GM12878 (cell line): Measurements from ENCODE around the gene MAFG. TPM values are rescaled to one million over a fixed set of nuclear protein-coding genes. Genes with fewer than 3 reads are reported as not detected.

Experiments
- ATAC-seq: fragments of 200-7000 bp; cut with Tn5 transposase; 3 replicates; pipeline ENCODE4 v1.9.1; 2020; ENCODE audit warnings: mild to moderate bottlenecking, moderate library complexity
- BruUV-seq: library from RNA; stranded (reverse); fragments of 400-500 nt; replicated peaks from 2 replicates; lab custom pipeline; 2021; lab: Mats Ljungman, UMichigan
- CTCF ChIA-PET: fragments of 300-600 bp; sonication (Branson Sonifier 250); formaldehyde crosslinking; extraction: SDS; loops from one replicate; lab custom pipeline; 2021; ENCODE audit warnings: inconsistent platforms; lab: Yijun Ruan, JAX
- POLR2A ChIA-PET: fragments of 350-600 bp; formaldehyde crosslinking; extraction: SDS; loops from one replicate; lab custom pipeline; 2021; ENCODE audit warnings: inconsistent platforms; lab: Charles Lee
- RAD21 ChIA-PET: fragments of 300-600 bp; sonication (Branson Sonifier 250); formaldehyde crosslinking; loops from one replicate; lab custom pipeline; 2023; ENCODE audit warnings: antibody characterized with exemption; ENCODE audit not compliant: unreplicated experiment; lab: Charles Lee
- SMC1A ChIA-PET: fragments of 300-600 bp; sonication (Branson Sonifier 250); formaldehyde crosslinking; loops from one replicate; lab custom pipeline; 2023; ENCODE audit not compliant: unreplicated experiment, uncharacterized antibody; lab: Charles Lee
- DNase-seq: peaks from one replicate; pipeline ENCODE4 v3.0.0-alpha.2; 2011; ENCODE audit warnings: low read depth, low spot score
- FAIRE-seq: peaks from 3 replicates; lab custom pipeline; 2011; peaks lifted over from hg19 to GRCh38; lab: Jason Lieb, UNC
- H2AFZ ChIP-seq: 2 replicates; pipeline ENCODE4 v1.6.0; 2011; ENCODE audit warnings: low read depth, low read length, control low read depth; ENCODE audit not compliant: control insufficient read depth
- H3K27ac ChIP-seq: 2 replicates; pipeline ENCODE4 v1.5.1; 2011; ENCODE audit warnings: control low read depth; ENCODE audit not compliant: control insufficient read depth, insufficient read depth
- H3K27me3 ChIP-seq, 2 experiments: replicated peaks in 1 of 2; 2 replicates each; pipeline versions ENCODE4 v1.6.0 to v1.6.1; 2011; ENCODE audit warnings: low read length in 1 of 2; ENCODE audit not compliant: control insufficient read depth in 2 of 2, insufficient read depth in 2 of 2
- H3K36me3 ChIP-seq, 2 experiments: 2 replicates each; pipeline ENCODE4 v1.5.1; 2011; ENCODE audit warnings: low read length in 1 of 2; ENCODE audit not compliant: control insufficient read depth in 2 of 2, insufficient read depth in 2 of 2
- H3K4me1 ChIP-seq: 2 replicates; pipeline ENCODE4 v1.6.1; 2011; ENCODE audit warnings: mild to moderate bottlenecking, low read length, moderate library complexity, mixed read lengths; ENCODE audit not compliant: control insufficient read depth, insufficient read depth
- H3K4me2 ChIP-seq: 2 replicates; pipeline ENCODE4 v1.6.0; 2011; ENCODE audit warnings: control low read depth; ENCODE audit not compliant: control insufficient read depth, insufficient read depth
- H3K4me3 ChIP-seq: fragments of 200-600 bp; sonication (generic); 2 replicates; pipeline ENCODE4 v1.5.1; 2016
- H3K79me2 ChIP-seq: 2 replicates; pipeline ENCODE4 v1.6.0; 2011; ENCODE audit warnings: low read length; ENCODE audit not compliant: control insufficient read depth, insufficient read depth
- H3K9ac ChIP-seq: 2 replicates; pipeline ENCODE4 v1.8.0; 2011; ENCODE audit warnings: low read length, control low read depth, mixed read lengths; ENCODE audit not compliant: control insufficient read depth, insufficient read depth
- H3K9me3 ChIP-seq: replicated peaks from 3 replicates; pipeline ENCODE4 v1.5.1; 2011; ENCODE audit warnings: mild to moderate bottlenecking, low read length; ENCODE audit not compliant: control insufficient read depth, insufficient read depth
- H4K20me1 ChIP-seq: 2 replicates; pipeline ENCODE4 v1.6.0; 2011; ENCODE audit not compliant: control insufficient read depth, insufficient read depth
- BACH1 ChIP-seq: fragments of 450-650 bp; IDR thresholded peaks from 2 replicates; pipeline ENCODE4 v1.6.1; 2017; ENCODE audit warnings: mild to moderate bottlenecking, borderline replicate concordance
- CEBPB ChIP-seq, 2 experiments: fragments of 150-350 bp in 1 of 2; IDR thresholded peaks; 2 replicates each; pipeline ENCODE4 v1.6.1; 2012 to 2014; ENCODE audit warnings: low read depth in 2 of 2, low read length in 2 of 2, borderline replicate concordance in 1 of 2, inconsistent platforms in 1 of 2
- CHD1 ChIP-seq: IDR thresholded peaks from 2 replicates; pipeline ENCODE4 v1.6.1; 2012; ENCODE audit warnings: low read depth, low read length, improper control_type of control experiment
- CREB1 ChIP-seq: IDR thresholded peaks from 2 replicates; pipeline ENCODE4 v1.6.1; 2012; ENCODE audit warnings: low read depth, mild to moderate bottlenecking, inconsistent platforms
- CUX1 ChIP-seq: IDR thresholded peaks from 2 replicates; pipeline ENCODE4 v1.6.1; 2012; ENCODE audit warnings: improper control_type of control experiment, low read depth, low read length; ENCODE audit not compliant: insufficient replicate concordance
- NFXL1 ChIP-seq: fragments of 450-650 bp; IDR thresholded peaks from 2 replicates; pipeline ENCODE4 v1.6.1; 2017; ENCODE audit warnings: antibody characterized with exemption, mild to moderate bottlenecking, borderline replicate concordance
- PML ChIP-seq: IDR thresholded peaks from 2 replicates; pipeline ENCODE4 v1.6.1; 2012; ENCODE audit warnings: low read length, inconsistent platforms
- POLR2A ChIP-seq: IDR thresholded peaks from 2 replicates; pipeline ENCODE4 v1.6.1; 2011; ENCODE audit warnings: low read depth, mild to moderate bottlenecking, low read length
- RCOR1 ChIP-seq: conservative IDR thresholded peaks from 2 replicates; pipeline ENCODE4 v1.6.1; 2012; ENCODE audit warnings: low read depth, low read length, improper control_type of control experiment
- REST ChIP-seq: IDR thresholded peaks from 2 replicates; pipeline ENCODE4 v1.6.1; 2012; ENCODE audit warnings: mild to moderate bottlenecking, low read depth, low read length
- SRF ChIP-seq, 2 experiments: IDR thresholded peaks; 2 replicates each; pipeline ENCODE4 v1.6.1; 2011; ENCODE audit warnings: low read depth in 2 of 2, low read length in 2 of 2, mild to moderate bottlenecking in 1 of 2, moderate library complexity in 1 of 2
- TAF1 ChIP-seq: IDR thresholded peaks from 2 replicates; pipeline ENCODE4 v1.6.1; 2011; ENCODE audit warnings: mild to moderate bottlenecking, low read depth, low read length, borderline replicate concordance
- TARDBP ChIP-seq: IDR thresholded peaks from 2 replicates; pipeline ENCODE4 v1.6.1; 2016; ENCODE audit warnings: borderline replicate concordance
- TCF3 ChIP-seq: IDR thresholded peaks from 2 replicates; pipeline ENCODE4 v1.6.1; 2012; ENCODE audit warnings: low read depth, mild to moderate bottlenecking, low read length, borderline replicate concordance; ENCODE audit not compliant: insufficient read depth
- YBX1 ChIP-seq: fragments of 450-650 bp; IDR thresholded peaks from 2 replicates; pipeline ENCODE4 v1.6.1; 2016; ENCODE audit warnings: antibody characterized with exemption
- ZNF217 ChIP-seq: fragments of 450-650 bp; IDR thresholded peaks from 2 replicates; pipeline ENCODE4 v1.6.1; 2017; ENCODE audit warnings: antibody characterized with exemption, mild to moderate bottlenecking
- ZNF24 ChIP-seq: fragments of 450-650 bp; IDR thresholded peaks from 2 replicates; pipeline ENCODE4 v1.6.1; 2017; ENCODE audit warnings: antibody characterized with exemption, mild to moderate bottlenecking
- WGBS: methylation state at CpG from one replicate; pipeline ENCODE4 v1.1.6; 2016; ENCODE audit warnings: low lambda C conversion rate; ENCODE audit not compliant: insufficient replicate concordance, insufficient coverage; ENCODE audit errors: missing lambda C conversion rate; 5-methylcytosine and 5-hydroxymethylcytosine counted together
- in situ Hi-C: fragments of 300-500 bp; cut with MboI; formaldehyde crosslinking; loops from 9 replicates; pipeline ENCODE4 v1.14.3; 2018; ENCODE audit warnings: mixed read lengths
- intact Hi-C: fragments of 100-400 bp; cut with micrococcal nuclease; formaldehyde crosslinking; loops from one replicate; pipeline ENCODE4 v1.14.2; 2022; ENCODE audit not compliant: unreplicated experiment
- polyA plus RNA-seq, 11 experiments: library from polyadenylated mRNA; depleted of rRNA in 4 of 11; unstranded in 6 of 11; stranded (reverse) in 5 of 11; fragments of >200 nt; fragmentation: Nextera tagmentation in 4 of 11; fragmentation: Illumina TruSeq in 1 of 11; extraction: Ambion mirVana in 4 of 11; extraction: Trizol in 1 of 11; gene quantifications; 1 replicate in 1 of 11; 2 replicates in 10 of 11; pipeline versions ENCODE4 v1.2.1 to v1.2.3, GENCODE V29; 2011 to 2016; ENCODE audit warnings: inconsistent platforms in 2 of 11, missing spikeins in 2 of 11, low read depth in 1 of 11
- total RNA-seq, 4 experiments: library from RNA; depleted of rRNA in 3 of 4; stranded (reverse); fragments of >200 nt in 3 of 4; fragmentation: Illumina TruSeq in 1 of 4; extraction: Trizol in 1 of 4; gene quantifications; 2 replicates each; pipeline versions ENCODE4 v1.2.1 to v1.2.3, GENCODE V29; 2013 to 2021

MAFG gene
- total and polyA plus RNA-seq, 10 of the 15 experiments (the other 5 are each of a cell fraction or from before 2014, with no cell fraction given) = 0.48 to 20.1 (median 7.6) TPM

GRCh38 chr17:81884968-81885367 is 42.6 kb downstream of the MAFG start:
- CTCF ChIA-PET = no interaction called here
- no peak for TF ChIP-seq CHD1
- TF ChIP-seq REST = no peak
- TF ChIP-seq BACH1 = no peak
- TF ChIP-seq ZNF217 = no peak
- no peak for TF ChIP-seq RCOR1
- no peak for TF ChIP-seq NFXL1
- no peak for TF ChIP-seq CEBPB (IDR thresholded peaks at IDR 0.05; ENCODE audit: borderline replicate concordance in 1 of 2, low read depth in 2 of 2, low read length in 2 of 2)
- no peak; the same call in 1 of the 2 replicates for TF ChIP-seq POLR2A
- TF ChIP-seq SRF (IDR thresholded peaks at IDR 0.05; ENCODE audit: low read depth in 2 of 2, low read length in 2 of 2) = no peak
- TF ChIP-seq PML = no peak
- no peak for TF ChIP-seq TAF1
- TF ChIP-seq CUX1 = no peak
- no peak for TF ChIP-seq ZNF24
- TF ChIP-seq YBX1 = no peak
- TF ChIP-seq CREB1 = no peak
- TF ChIP-seq TCF3 = no peak
- TF ChIP-seq TARDBP = no peak
- no peak for FAIRE-seq
- peaks cover 19% of the 10 kb centered on the region for H3K79me2 ChIP-seq
- peaks cover 26 to 29% of the 10 kb centered on the region in 2 experiments; a peak in 3 of 4 replicates for H3K36me3 ChIP-seq
- H3K4me2 ChIP-seq = no peak overlapping the region
- SMC1A ChIA-PET = no interaction called here
- no peak overlapping the region for H2AFZ ChIP-seq
- in situ Hi-C loops (no loop called here), intact Hi-C loops (no loop called here)
- DNase-seq = no peak
- H3K9me3 ChIP-seq = no peaks in the 10 kb centered on the region
- POLR2A ChIA-PET = interaction anchor here (1.3 to 1.4 kb wide), 2 partner anchors 12 to 15 kb away, joined by 3 to 6 read pairs; no protein-coding TSS in a partner anchor
- H3K4me1 ChIP-seq = peaks cover 11% of the 10 kb centered on the region
- no peak overlapping the region for H3K27ac ChIP-seq
- no peaks in the 10 kb centered on the region for H3K27me3 ChIP-seq
- no peak; the same call in 1 of the 3 replicates for ATAC-seq
- no peak overlapping the region for H3K9ac ChIP-seq
- RAD21 ChIA-PET = no interaction called here
- no TSS peak for BruUV-seq
- no peak overlapping the region for H3K4me3 ChIP-seq
- WGBS = 86% methylated on average over 5 of the region's 5 CpGs
- 0 out of 2 replicates have a peak, but pooled peaks cover 3% of the 10 kb centered on the region for H4K20me1 ChIP-seq
